Measurements from ENCODE around the gene RBBP6.
"Not testable (repeated sequence)": the region's sequence is repeated elsewhere in the genome, so short reads cannot be mapped to it uniquely, and the experiment has no call there.

Gene RBBP6, protein sequence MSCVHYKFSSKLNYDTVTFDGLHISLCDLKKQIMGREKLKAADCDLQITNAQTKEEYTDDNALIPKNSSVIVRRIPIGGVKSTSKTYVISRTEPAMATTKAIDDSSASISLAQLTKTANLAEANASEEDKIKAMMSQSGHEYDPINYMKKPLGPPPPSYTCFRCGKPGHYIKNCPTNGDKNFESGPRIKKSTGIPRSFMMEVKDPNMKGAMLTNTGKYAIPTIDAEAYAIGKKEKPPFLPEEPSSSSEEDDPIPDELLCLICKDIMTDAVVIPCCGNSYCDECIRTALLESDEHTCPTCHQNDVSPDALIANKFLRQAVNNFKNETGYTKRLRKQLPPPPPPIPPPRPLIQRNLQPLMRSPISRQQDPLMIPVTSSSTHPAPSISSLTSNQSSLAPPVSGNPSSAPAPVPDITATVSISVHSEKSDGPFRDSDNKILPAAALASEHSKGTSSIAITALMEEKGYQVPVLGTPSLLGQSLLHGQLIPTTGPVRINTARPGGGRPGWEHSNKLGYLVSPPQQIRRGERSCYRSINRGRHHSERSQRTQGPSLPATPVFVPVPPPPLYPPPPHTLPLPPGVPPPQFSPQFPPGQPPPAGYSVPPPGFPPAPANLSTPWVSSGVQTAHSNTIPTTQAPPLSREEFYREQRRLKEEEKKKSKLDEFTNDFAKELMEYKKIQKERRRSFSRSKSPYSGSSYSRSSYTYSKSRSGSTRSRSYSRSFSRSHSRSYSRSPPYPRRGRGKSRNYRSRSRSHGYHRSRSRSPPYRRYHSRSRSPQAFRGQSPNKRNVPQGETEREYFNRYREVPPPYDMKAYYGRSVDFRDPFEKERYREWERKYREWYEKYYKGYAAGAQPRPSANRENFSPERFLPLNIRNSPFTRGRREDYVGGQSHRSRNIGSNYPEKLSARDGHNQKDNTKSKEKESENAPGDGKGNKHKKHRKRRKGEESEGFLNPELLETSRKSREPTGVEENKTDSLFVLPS (N-terminal part only)

DNA sequence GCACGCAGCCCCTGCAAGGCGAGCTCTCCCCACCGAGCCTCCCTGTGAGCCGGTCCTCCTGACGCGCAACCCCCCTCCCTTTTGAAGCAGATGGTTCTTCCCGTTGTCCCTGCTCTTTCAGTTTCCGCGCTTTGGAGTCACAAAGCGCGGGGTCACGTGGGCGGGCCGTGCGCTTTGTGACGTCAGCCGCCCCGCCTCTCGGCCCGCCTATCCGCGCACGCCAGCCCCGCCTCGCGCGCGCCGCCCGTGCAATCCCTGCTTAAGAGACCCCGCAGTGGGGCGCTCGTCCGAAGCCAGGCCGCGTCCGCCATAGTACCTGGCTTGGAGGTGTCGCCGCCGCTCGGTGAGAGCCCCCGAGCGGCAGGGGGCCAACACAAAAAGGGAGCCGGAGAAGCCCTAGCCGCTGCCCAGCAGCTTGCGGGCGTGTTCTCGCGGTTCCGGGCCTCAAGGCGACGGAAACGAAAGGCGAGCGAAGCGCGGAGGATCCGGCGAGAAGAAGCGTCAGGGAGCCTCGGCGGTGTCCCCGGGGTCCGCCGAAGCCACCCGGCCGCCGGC, at the start of gene RBBP6:
Gene RBBP6, plus strand, starts transcription at position 272 of the 555 bp plus-strand sequence. CDS start 1,061 bp downstream, outside the sequence.
- peak; percentile 93 to 95 for DNase-seq (ENCODE audit: low read depth in 2 of 2)

DNA sequence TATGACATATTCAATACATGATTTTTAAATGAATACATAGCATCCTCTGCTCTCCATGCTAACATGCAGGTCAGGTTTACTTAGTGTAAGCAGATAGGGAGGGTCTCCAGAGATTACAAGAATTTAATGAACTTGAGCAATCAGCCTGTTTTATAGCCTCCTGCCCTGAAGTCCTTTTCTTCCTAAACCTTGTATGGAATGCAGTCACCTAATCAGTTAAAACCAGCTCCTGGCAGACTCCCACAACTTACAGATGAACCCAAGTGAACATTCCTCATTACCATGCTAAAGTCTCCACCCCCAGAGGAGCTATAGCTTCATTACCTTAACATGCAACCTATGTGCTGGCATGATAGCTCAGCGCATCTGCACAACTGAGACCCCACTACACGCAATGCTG, 48.5 kb upstream of the RBBP6 start:
- DNase-seq (ENCODE audit: low read depth in 2 of 2) = no peak

DNA sequence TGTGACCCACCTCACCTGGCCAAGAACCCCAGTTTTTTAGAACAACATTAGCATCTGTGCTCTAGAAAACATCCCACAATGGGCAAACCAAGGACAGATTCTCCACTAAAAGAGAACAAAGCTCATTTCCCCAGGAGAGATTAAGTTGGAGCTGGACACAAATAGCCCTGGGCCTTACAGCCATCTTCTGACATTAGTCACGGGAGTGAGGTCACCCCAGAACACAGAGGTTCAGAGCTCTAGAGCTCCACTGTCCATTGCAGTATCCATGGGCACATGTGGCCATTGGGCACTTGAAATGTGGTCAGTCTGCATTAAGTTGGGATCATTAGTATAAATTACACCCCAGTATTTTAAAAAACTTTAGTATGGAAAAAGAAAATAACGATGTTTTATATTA, 47.6 kb upstream of the RBBP6 start:
- no peak for DNase-seq (ENCODE audit: low read depth in 2 of 2)

DNA sequence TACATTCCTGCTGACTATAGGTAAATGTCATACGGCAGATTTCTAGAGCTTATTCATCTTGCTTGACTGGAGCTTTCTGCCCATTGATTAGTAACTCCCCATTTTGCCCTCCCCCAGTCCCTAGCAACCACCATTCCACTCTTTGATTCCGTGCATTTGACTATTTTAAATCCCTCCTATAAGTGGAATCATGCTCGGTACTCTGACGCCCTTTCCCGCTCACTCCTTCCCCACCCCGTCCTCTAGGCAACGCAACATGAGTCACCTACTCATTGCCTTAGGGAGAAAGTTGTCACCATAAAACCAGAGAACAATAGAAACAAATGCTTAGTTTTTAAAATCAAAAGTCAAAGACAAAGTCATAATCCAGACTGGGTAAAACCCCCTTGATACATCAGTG, 45.5 kb upstream of the RBBP6 start:
- no peak for DNase-seq (ENCODE audit: low read depth in 2 of 2)

DNA sequence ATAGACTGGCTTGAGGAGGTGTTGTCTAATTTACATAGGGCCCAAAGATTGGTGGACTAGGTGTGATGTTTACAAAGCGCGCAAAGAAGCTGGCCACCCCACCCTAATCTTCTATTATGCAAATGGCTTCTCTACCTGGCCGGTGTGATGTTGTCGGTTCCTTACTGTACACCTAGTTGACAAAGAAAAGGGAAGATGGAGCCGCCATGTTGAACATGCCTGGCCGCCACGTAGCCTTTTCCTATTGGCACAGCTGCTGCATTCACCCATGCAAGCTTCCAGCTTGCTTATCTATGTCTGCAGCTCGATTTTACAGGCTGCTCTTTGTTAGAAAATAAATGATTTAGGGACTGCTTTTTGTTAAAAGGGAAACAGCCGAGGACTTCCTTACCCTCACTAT, 44.2 kb upstream of the RBBP6 start:
- not testable (repeated sequence) for DNase-seq (ENCODE audit: low read depth in 2 of 2)

DNA sequence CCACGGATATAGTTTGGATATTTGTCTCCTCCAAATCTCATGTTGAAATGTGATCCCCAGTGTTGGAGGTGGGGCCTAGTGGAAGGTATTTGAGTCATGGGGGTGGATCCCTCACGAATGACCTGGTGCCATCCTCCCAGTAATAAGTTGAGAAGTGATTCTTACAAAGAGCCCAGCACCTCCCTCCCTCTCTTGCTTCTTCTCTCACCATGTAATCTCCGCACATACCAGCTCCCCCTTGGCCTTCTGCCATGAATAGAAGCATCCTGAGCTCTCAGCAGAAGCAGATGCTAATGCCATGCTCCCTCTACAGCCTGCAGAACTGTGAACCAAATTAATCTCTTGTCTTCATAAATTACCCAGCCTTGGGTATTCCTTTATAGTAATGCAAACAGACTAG, 41.9 kb upstream of the RBBP6 start:
- no peak for DNase-seq (ENCODE audit: low read depth in 2 of 2)

DNA sequence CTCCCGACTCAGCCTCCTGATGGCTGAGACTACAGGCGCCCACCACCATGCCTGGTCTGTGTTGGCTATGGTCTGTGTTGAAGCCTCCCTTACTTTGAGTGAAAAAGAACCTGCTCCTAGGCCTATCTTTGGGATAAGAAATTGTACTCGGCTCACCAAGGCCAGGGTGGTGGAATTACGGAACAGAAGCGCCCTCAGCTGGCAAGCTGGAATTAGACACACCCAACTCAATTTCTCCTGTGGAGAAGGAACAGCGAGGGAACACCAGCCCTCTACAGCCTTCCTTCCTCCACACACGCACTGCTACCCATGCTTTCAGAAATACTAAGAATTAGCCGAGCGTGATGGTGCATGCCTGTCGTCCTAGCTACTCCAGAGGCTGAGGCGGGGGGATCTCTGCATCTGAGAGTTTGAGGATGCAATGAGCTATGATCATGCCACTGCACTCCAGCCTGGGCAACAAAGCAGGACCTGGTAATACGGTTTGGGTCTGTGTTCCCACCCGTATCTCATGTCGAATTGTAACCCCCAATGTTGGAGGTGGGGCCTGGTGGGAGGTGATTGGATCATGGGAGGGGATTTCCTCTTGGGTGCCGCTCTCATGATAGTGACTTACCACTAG, 40.1 kb upstream of the RBBP6 start:
- DNase-seq (ENCODE audit: low read depth in 2 of 2) = no peak

DNA sequence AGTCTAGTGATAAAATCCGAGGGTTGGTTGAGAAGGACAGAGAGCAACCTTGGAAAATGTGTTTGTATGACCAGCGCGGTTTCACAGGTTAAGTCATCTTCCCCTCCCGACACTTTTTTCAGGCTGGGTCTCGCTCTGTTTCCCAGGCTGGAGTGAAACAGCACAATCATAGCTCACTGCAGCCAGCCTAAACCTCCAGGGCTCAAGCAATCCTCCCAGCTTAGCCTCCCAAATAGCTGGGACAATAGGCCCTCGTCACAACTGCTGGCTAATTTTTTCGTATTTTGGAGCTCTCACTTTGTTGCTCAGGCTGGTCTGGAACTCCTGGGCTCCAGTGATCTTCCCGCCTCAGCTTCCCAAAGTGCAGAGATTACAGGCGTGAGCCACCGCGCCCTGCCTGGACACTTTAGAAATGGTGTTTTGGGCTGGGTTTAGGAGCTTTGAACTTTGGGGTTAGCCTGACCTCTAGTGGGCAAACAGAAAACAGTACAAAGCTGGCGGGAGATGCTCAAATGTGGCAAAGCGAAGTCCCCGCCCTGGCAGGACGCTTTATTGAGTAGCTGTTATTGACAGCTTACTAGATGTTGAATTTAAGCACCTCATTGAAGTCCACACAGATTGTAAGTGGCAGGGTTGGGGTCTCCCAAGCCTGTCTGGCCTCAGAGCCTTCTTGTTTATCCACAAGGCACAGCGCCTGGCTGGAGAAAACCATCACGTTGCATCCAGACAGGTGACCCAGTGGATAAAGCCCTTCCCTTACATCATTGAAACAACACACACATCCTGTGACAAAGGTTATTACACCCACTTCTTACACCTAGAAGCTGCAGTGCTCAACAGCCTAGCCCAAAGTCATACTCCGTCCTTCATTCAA, 34.7 kb upstream of the RBBP6 start:
- peak; percentile 18 to 20 for DNase-seq (ENCODE audit: low read depth in 2 of 2)

DNA sequence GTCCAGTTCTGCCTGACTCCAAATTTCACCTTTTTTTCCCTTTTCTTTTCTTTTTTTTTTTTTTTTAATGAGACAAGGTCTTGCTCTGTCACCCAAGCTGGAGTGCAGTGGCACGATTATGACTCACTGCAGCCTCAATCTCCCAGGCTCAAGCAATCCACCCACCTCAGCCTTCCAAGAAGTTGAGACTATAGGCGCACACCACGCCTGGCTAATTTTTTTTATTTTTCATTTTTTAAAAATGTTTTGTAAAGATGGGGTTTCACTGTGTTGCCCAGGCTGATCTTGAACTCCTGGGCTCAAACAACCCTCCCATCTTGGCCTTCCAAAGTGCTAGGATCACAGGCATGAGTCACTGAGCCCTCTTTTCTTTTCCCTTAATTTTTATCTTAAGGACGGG, 33.4 kb upstream of the RBBP6 start:
- no peak for DNase-seq (ENCODE audit: low read depth in 2 of 2)

DNA sequence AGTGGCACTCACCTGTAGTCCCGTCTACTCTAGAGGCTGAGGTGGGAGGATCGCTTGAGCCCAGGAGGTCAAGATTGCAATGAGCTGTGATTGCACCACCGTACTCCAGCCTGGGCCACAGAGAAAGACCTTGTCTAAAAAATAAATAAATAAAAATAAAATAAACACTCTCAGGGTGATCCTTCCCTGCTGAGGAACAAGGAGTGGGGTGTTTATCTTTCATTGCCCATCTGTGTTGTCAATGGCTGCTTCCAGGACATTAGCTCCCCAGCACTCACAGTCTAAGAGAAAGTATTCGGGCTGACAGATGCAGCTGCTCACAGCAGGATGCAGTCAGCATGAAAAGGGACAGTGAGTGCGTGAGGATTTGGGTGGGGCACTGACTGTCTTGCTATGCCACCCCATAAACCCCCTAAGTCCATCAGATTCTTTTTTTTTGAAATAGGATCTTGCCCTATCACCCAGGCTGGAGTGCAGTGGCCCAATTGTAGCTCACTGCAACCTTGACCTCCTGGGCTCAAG, 31.3 kb upstream of the RBBP6 start:
- no peak for DNase-seq (ENCODE audit: low read depth in 2 of 2)

DNA sequence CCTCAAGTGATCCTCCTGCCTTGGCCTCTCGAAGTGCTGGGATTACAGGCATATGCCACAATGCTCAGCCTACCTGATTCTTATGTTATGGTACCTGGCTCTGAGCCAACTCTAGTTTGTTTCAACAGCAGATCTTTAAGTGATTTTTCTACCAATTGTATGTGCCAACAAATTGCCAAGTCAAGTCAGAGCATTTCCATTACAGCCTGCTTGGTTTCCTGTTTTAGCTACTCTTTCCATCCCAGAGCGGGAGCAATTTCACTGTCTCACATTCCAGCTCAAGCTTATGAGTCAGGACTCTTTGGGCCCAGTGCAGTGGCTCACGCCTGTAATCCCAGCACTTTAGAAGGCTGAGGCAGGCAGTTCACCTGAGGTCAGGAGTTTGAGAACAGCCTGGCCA, 30.8 kb upstream of the RBBP6 start:
- peak; percentile 35 to 36 for DNase-seq (ENCODE audit: low read depth in 2 of 2)

DNA sequence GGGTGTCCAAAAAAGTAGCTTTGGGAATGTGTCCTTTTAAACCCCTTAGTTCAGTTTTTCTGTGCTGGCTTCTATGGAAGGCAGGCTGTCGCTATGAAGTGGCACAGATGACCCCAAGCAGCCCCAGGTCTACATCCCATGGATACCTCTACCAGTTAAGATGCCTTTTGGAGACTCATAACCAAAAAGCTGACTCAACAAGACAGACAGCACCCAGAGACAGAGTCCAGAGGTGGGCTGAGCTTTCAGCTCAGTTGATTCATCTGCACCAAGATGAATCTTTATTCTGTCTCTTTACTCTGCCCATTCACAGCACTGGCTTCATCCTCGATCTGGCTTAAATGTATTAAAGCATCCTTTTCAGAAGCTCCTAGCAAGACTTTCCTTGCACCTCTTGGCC, 29.8 kb upstream of the RBBP6 start:
- DNase-seq (ENCODE audit: low read depth in 2 of 2) = no peak

DNA sequence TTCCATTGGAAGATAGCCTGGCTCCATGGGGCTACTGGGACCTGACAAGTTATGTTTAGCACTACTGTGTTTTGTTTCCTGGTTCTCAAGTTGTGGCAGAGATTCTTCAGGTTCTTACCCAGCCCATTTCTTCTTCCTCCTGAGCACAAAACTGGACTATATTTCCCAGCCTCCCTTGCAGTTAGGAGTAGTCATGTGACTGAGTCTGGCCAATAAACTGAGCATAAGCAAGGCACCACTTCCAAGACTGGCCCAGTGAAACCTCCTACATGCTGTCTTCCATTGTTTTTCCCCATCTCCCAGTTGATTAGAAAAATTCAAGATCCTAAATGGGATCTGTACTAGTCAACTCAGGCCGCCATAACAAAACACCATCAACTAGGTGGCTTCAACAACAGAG, 28.2 kb upstream of the RBBP6 start:
- DNase-seq (ENCODE audit: low read depth in 2 of 2) = no peak

DNA sequence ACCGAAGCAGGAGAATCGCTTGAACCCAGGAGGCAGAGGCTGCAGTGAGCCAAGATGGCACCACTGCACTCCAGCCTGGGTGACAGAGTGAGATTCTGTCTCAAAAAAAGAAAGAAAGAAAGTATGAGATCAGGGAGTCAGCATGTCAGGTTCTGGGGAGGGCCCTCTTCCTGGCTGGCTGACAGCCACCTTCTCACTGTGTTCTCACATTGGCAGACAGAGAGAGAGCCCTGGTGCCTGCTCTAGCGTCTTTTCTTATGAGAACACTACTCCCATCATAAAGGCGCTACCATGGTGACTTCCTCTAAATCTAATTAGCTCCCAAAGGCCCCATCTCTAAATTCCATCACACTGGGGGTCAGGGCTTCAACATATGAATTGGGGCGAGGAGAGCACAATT, 27.6 kb upstream of the RBBP6 start:
- no peak for DNase-seq (ENCODE audit: low read depth in 2 of 2)

DNA sequence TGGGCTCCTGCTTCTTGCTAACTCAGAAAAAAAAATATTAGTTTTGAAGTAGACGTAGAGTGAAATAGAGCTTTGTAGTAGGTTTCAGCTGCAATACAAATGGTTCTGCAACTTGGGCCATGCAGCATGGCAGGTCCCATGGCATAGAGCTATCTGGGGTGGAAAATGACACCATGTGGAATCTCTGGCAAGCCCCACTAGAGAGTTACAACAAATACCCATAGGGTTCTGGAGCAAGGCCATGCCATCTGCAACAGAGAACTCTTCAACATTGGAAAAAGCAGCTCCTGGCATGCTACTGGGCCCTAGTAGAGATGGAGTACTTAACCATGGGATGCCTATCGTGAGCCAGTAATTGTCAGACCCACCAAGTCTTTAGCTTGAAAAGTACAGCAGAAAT, 25.3 kb upstream of the RBBP6 start:
- DNase-seq (ENCODE audit: low read depth in 2 of 2) = no peak

DNA sequence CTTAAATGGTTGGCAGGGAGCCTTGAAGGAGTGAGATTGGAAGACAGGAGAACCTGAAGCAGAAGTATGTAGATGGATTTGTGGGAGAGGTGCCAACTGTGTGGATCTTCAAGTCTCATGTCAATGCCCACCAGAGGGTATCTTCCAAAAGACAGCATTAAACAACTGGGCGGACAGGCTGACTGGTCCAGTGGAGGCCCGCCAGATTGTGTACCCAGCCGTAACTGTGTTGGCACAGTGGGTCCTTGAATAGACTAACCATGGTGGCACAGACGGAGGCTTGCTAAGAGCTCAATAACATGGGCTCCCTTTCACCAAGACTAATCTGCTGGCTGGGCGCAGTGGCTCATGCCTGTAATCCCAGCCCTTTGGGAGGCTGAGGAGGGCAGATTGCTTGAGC, 24.2 kb upstream of the RBBP6 start:
- DNase-seq (ENCODE audit: low read depth in 2 of 2) = no peak

DNA sequence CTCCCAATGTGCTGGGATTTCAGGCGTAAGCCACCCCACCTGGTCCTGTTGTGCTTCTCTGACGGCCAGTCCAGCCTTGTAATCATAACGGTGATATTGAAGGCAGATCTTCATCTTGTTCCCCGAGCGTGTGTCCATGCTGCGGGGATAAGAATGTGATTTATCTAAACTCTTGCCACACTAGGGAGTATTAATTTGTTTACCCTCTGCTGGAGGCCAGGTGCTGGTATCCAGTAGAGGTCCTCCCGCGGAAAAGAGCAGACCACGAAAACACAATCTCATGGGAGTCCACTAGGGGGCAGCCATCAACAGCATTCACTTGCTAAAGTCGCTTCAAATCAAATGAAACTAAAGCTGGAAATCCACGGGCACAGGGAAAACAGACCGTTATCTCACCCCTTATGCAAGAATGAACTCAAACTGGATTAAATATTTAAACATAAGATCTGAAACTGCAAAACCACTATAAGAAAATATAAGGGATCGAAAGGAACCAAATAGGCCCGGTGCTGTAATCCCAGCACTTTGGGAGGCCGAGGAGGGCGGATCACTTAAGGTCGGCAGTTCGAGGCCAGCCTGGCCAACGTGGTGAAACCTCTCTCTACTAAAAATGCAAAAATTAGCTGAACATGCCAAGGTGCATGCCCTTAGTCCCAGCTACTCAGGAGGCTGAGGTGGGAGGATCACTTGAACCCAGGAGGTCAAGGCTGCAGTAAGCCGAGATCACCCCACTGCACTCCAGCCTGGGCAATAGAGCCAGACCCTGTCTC, 22.3 kb upstream of the RBBP6 start:
- peak; percentile 49 to 52 for DNase-seq (ENCODE audit: low read depth in 2 of 2)

DNA sequence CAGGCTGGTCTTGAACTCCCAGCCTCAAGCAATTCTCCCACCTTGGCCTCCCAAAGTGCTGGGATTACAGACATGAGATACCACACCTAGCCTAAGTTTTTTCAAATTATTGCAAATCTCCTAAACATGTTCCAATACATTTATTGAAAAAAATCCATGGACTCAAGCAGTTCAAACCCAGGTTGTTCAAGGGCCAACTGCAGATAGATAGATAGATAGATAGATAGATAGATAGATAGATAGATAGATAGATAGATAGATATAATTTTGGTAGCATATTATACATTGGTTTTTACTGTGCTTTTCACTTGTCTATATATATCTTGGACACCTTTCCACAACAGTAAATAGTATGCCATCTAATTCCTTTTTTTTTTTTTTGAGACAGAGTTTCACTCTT, 20.9 kb upstream of the RBBP6 start:
- no peak for DNase-seq (ENCODE audit: low read depth in 2 of 2)

DNA sequence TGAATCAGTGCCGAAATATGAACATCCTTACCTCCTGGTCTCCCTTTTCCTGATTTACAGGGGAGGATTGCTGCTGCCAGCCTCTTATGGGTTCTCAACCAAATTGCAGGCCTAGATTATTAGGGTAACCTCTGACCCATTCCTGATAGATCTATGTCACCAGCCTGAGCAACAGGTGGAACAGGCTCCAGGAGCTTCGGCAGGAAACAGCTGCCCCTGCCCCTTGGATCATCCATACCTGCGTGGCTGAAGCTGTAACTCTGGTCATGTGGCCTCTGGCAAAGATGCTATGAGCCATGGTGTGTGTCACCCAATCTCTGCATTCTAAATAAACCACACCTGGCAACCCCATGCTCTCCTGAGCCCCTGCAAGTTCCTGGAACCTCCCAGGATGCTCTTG, 18.4 kb upstream of the RBBP6 start:
- DNase-seq (ENCODE audit: low read depth in 2 of 2) = no peak

DNA sequence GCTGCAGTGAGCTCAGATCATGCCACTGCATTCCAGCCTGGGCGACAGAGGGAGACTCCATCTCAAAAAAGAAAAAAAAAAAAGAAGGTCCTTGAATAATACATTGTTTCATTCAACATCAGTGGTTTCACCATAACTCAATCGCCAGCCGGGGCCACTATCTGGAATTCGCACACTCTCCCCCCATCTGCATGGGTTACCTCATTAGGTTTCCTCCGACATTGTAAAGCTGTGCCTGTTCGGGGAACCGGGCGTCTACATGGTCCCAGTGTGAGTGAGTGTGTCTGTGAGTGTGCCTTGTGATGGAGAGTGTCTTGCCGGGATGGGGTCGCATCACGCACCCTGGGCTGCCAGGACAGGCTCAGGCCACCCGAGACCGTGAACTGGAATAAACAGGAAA, 16.6 kb upstream of the RBBP6 start:
- DNase-seq (ENCODE audit: low read depth in 2 of 2) = no peak

All from fibroblast of skin of left biceps (primary cell).